Keratinocyte (primary cell): ENCODE data around the gene NT5M. TPM values are rescaled to one million over a fixed set of nuclear protein-coding genes. Genes with fewer than 3 reads are reported as not detected.

Source experiments
- DNase-seq: peaks from one replicate; pipeline ENCODE4 v3.0.0-alpha.2; 2011; ENCODE audit warnings: low read depth, missing footprints, low spot score
- FAIRE-seq: peaks from 2 replicates; lab custom pipeline; 2011; peaks lifted over from hg19 to GRCh38; lab: Jason Lieb, UNC
- H2AFZ ChIP-seq: 2 replicates; pipeline ENCODE4 v1.6.0; 2012; ENCODE audit warnings: low read length, control low read depth, inconsistent platforms; ENCODE audit not compliant: control insufficient read depth
- H3K27ac ChIP-seq: 2 replicates; pipeline ENCODE4 v1.5.1; 2011; ENCODE audit warnings: low read length; ENCODE audit not compliant: control insufficient read depth, insufficient read depth
- H3K27me3 ChIP-seq: 3 replicates; pipeline ENCODE4 v1.6.0; 2011; ENCODE audit warnings: low read length; ENCODE audit not compliant: control insufficient read depth, insufficient read depth; ENCODE audit errors: extremely low read depth
- H3K36me3 ChIP-seq, 2 experiments: 2 replicates in 1 of 2; 3 replicates in 1 of 2; pipeline ENCODE4 v1.5.1; 2011; ENCODE audit warnings: low read length in 2 of 2, mild to moderate bottlenecking in 1 of 2; ENCODE audit not compliant: control insufficient read depth in 2 of 2, insufficient read depth in 2 of 2; ENCODE audit errors: extremely low read depth in 1 of 2
- H3K4me1 ChIP-seq: 3 replicates; pipeline ENCODE4 v1.5.1; 2011; ENCODE audit warnings: low read length; ENCODE audit not compliant: control insufficient read depth, insufficient read depth; ENCODE audit errors: extremely low read depth
- H3K4me2 ChIP-seq: 3 replicates; pipeline ENCODE4 v1.6.0; 2011; ENCODE audit warnings: low read depth, low read length; ENCODE audit not compliant: control insufficient read depth, insufficient read depth; ENCODE audit errors: extremely low read depth
- H3K4me3 ChIP-seq, 3 experiments: fragments of 200-600 bp in 1 of 3; sonication (generic) in 1 of 3; 2 replicates in 2 of 3; 3 replicates in 1 of 3; pipeline ENCODE4 v1.5.1; 2011 to 2016; ENCODE audit warnings: low read length in 3 of 3, mild to moderate bottlenecking in 3 of 3, control low read depth in 2 of 3, inconsistent platforms in 1 of 3, low read depth in 1 of 3, mixed read lengths in 1 of 3, mixed run types in 1 of 3, moderate library complexity in 1 of 3; ENCODE audit not compliant: control insufficient read depth in 2 of 3, insufficient read depth in 2 of 3; ENCODE audit errors: extremely low read depth in 1 of 3
- H3K79me2 ChIP-seq: 2 replicates; pipeline ENCODE4 v1.6.0; 2012; ENCODE audit warnings: low read length; ENCODE audit not compliant: control insufficient read depth, insufficient read depth
- H3K9ac ChIP-seq: 3 replicates; pipeline ENCODE4 v1.6.0; 2011; ENCODE audit warnings: low read length; ENCODE audit not compliant: control insufficient read depth, insufficient read depth; ENCODE audit errors: extremely low read depth
- H3K9me1 ChIP-seq: 3 replicates; pipeline ENCODE4 v1.6.0; 2011; ENCODE audit warnings: low read length; ENCODE audit not compliant: control insufficient read depth, insufficient read depth; ENCODE audit errors: extremely low read depth
- H3K9me3 ChIP-seq: 2 replicates; pipeline ENCODE4 v1.5.1; 2012; ENCODE audit warnings: low read depth, low read length; ENCODE audit not compliant: control insufficient read depth
- H4K20me1 ChIP-seq: 3 replicates; pipeline ENCODE4 v1.6.0; 2011; ENCODE audit warnings: low read length; ENCODE audit not compliant: control insufficient read depth, insufficient read depth; ENCODE audit errors: extremely low read depth
- EZH2 ChIP-seq: IDR thresholded peaks from one replicate; pipeline ENCODE4 v1.6.1; 2012; ENCODE audit warnings: inconsistent platforms, mild to moderate bottlenecking, low read length, moderate library complexity
- dilution Hi-C: fragments of 300-500 bp; cut with MboI; formaldehyde crosslinking; loops from one replicate; pipeline ENCODE4 v1.7.0; 2020; ENCODE audit warnings: low sequenced_read_pairs; ENCODE audit not compliant: extremely low pct_ligation_motif_present
- polyA plus RNA-seq, 5 experiments: library from polyadenylated mRNA; depleted of rRNA in 3 of 5; stranded (reverse) in 3 of 5; stranded (forward) in 1 of 5; unstranded in 1 of 5; fragments of >200 nt; gene quantifications; 1 replicate in 1 of 5; 2 replicates in 3 of 5; 3 replicates in 1 of 5; pipeline versions ENCODE4 v1.2.1 to v1.2.3, GENCODE V29; 2011 to 2012; ENCODE audit warnings: missing spikeins in 2 of 5, low read depth in 1 of 5, low replicate concordance in 1 of 5
- TF ChIP-seq, protein P1 (sequence below), 3 experiments: IDR thresholded peaks in 1 of 3; conservative IDR thresholded peaks in 1 of 3; optimal IDR thresholded peaks in 1 of 3; 2 replicates in 2 of 3; 3 replicates in 1 of 3; pipeline versions ENCODE3 to v1.5.1; 2011; ENCODE audit warnings: low read length in 3 of 3, mild to moderate bottlenecking in 3 of 3, moderate library complexity in 2 of 3, control low read depth in 1 of 3, inconsistent platforms in 1 of 3; ENCODE audit not compliant: insufficient read depth in 2 of 3; ENCODE audit errors: extremely low read depth in 1 of 3

Gene NT5M
- polyA plus RNA-seq, 1 donor (not counting 4 experiments of a cell fraction or from before 2014, with no cell fraction given) = 0.16 TPM

DNA sequence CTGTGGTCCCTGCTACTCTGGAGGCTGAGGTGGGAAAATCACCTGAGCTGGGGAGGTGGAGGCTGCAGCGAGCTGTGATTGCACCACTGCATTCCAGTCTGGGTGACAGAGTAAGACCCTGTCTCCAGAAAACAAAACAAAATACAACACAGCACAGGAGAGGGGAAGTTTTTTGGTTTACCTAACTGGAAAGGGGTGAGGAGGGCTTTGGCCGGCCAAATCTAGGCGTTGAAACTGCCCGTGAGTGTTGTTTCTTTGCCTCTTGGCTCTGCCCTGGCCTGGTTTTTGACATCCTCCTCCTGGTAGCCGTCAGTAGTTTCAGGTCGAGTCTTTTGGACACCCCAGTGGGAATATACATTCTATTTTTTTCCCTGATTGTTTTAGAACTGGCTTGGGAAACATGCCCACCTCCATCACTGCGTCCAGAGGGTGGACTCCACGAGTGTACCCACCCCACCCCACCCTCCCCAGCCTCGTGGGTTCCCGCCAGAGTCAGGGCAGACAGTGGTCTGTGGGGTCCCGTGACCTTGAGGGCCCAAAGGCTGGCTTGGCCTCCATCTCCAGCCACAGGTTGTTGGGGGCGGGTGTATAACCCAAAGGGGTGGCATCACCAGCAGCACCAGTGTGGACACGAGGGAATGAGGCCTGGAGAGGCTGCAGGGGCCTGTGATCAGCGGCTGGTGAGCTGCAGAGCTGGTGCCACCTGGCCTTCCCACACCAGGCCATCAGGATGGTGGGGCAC lies 42.7 kb downstream of the NT5M start:
- H3K27me3 ChIP-seq = peaks cover 23% of the 10 kb centered on the region
- H3K27ac ChIP-seq = no peak overlapping the region
- no peak for TF ChIP-seq EZH2
- TF ChIP-seq, protein P1, sequence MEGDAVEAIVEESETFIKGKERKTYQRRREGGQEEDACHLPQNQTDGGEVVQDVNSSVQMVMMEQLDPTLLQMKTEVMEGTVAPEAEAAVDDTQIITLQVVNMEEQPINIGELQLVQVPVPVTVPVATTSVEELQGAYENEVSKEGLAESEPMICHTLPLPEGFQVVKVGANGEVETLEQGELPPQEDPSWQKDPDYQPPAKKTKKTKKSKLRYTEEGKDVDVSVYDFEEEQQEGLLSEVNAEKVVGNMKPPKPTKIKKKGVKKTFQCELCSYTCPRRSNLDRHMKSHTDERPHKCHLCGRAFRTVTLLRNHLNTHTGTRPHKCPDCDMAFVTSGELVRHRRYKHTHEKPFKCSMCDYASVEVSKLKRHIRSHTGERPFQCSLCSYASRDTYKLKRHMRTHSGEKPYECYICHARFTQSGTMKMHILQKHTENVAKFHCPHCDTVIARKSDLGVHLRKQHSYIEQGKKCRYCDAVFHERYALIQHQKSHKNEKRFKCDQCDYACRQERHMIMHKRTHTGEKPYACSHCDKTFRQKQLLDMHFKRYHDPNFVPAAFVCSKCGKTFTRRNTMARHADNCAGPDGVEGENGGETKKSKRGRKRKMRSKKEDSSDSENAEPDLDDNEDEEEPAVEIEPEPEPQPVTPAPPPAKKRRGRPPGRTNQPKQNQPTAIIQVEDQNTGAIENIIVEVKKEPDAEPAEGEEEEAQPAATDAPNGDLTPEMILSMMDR (optimal IDR thresholded peaks at IDR 0.05 in 1 of 3, IDR thresholded peaks at IDR 0.05 in 1 of 3, conservative IDR thresholded peaks at IDR 0.05 in 1 of 3; ENCODE audit: extremely low read depth in 1 of 3, insufficient read depth in 2 of 3, low read length in 3 of 3) = no peak
- no peak overlapping the region for H3K4me3 ChIP-seq
- dilution Hi-C loops = no loop called here
- H3K9me3 ChIP-seq = no peaks in the 10 kb centered on the region
- no peak overlapping the region for H3K9ac ChIP-seq
- no peaks in the 10 kb centered on the region for H3K79me2 ChIP-seq
- no peaks in the 10 kb centered on the region for H3K4me1 ChIP-seq
- FAIRE-seq = no peak
- no peak for DNase-seq
- H4K20me1 ChIP-seq = no peaks in the 10 kb centered on the region
- no peaks in the 10 kb centered on the region for H3K36me3 ChIP-seq
- no peak overlapping the region for H3K4me2 ChIP-seq
- no peak overlapping the region for H2AFZ ChIP-seq
- no peaks in the 10 kb centered on the region for H3K9me1 ChIP-seq

DNA sequence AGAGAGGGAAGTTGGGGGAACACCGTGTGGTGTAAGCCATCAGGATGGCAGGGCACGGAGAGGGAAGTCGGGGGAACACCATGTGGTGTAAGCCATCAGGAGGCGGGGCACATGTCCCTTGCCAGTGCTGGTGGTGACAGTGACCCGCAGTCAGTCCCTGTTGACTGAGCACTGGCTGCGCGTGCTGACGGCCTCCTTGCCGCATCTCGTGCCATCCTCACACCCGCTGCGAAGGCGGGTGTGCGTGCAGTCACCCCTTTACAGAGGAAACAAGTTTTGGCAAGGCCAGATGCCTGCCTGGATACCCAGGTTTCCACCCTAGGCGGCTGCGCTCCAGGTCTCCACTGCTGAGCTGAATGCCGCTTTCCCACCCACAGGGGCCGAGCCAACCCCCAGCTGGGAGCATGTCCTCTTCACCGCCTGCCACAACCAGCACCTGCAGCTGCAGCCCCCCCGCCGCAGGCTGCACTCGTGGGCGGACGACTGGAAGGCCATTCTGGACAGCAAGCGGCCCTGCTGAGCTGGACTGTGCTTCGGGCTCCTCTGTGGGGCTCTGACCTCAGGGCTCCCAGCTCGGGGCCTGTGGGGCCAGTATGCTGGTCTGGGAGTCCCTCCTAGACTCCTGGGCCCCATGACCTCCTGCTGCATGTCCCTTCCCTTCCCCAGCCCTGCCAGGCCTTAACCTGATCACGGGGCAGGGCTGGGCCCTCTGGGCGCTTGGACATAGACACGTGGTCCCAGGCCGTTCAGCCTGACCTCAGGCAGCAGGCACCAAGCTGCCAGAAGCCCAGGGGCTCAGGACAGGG lies 43.5 kb downstream of the NT5M start:
- Histone ChIP-seq H3K36me3 (no peaks in the 10 kb centered on the region), H3K79me2 (no peaks in the 10 kb centered on the region), H2AFZ (no peak overlapping the region), H3K9ac (no peak overlapping the region), H3K27me3 (peaks cover 27% of the 10 kb centered on the region), H3K4me1 (no peaks in the 10 kb centered on the region), H4K20me1 (no peaks in the 10 kb centered on the region), H3K9me1 (no peaks in the 10 kb centered on the region), H3K27ac (no peak overlapping the region), H3K9me3 (no peaks in the 10 kb centered on the region), H3K4me2 (no peak overlapping the region), H3K4me3 (no peak overlapping the region)
- no peak for DNase-seq
- TF ChIP-seq EZH2 = no peak
- TF ChIP-seq, protein P1 (optimal IDR thresholded peaks at IDR 0.05 in 1 of 3, IDR thresholded peaks at IDR 0.05 in 1 of 3, conservative IDR thresholded peaks at IDR 0.05 in 1 of 3; ENCODE audit: extremely low read depth in 1 of 3, insufficient read depth in 2 of 3, low read length in 3 of 3) = no peak
- FAIRE-seq = no peak
- dilution Hi-C loops = no loop called here
